Panc1 (cell line): Measurements from ENCODE around the gene DIS3L2. TPM values are rescaled to one million over a fixed set of nuclear protein-coding genes. Genes with fewer than 3 reads are reported as not detected.

Experiments
- ATAC-seq: fragments of 200-7000 bp; cut with Tn5 transposase; 2 replicates; pipeline ENCODE4 v1.9.1; 2020; ENCODE audit warnings: mild to moderate bottlenecking, moderate library complexity
- BruUV-seq: library from RNA; stranded (reverse); fragments of 400-500 nt; replicated peaks from 2 replicates; lab custom pipeline; 2021; lab: Mats Ljungman, UMichigan
- CTCF ChIA-PET: fragments of 300-600 bp; sonication (Branson Sonifier 250); formaldehyde crosslinking; loops from one replicate; lab custom pipeline; 2022; ENCODE audit warnings: antibody characterized with exemption; lab: Charles Lee
- POLR2A ChIA-PET: fragments of 300-600 bp; sonication (Branson Sonifier 250); formaldehyde crosslinking; loops from one replicate; lab custom pipeline; 2022; ENCODE audit warnings: antibody characterized with exemption; lab: Charles Lee
- DNase-seq: peaks from one replicate; pipeline ENCODE4 v3.0.0-alpha.2; 2010; ENCODE audit warnings: low read depth, low spot score
- H3K27ac ChIP-seq: 2 replicates; pipeline ENCODE4 v1.5.1; 2011; ENCODE audit warnings: mild to moderate bottlenecking, low read length, inconsistent platforms
- H3K27me3 ChIP-seq: fragments of 200-500 bp; sonication (Bioruptor generic); 2 replicates; pipeline ENCODE4 v1.6.0; 2014; ENCODE audit warnings: low read length, inconsistent platforms; ENCODE audit not compliant: control insufficient read depth, insufficient read depth
- H3K36me3 ChIP-seq: fragments of 200-500 bp; sonication (Bioruptor generic); 2 replicates; pipeline ENCODE4 v1.5.1; 2014; ENCODE audit warnings: inconsistent platforms, mild to moderate bottlenecking, low read length, moderate library complexity; ENCODE audit not compliant: control insufficient read depth, insufficient read depth
- H3K4me1 ChIP-seq: 2 replicates; pipeline ENCODE4 v1.5.1; 2011; ENCODE audit warnings: inconsistent platforms, mild to moderate bottlenecking, low read length, moderate library complexity; ENCODE audit not compliant: control insufficient read depth, insufficient read depth
- H3K4me3 ChIP-seq, 2 experiments: 2 replicates each; pipeline ENCODE4 v1.5.1; 2011 to 2012; ENCODE audit warnings: low read depth in 2 of 2, low read length in 2 of 2, mild to moderate bottlenecking in 2 of 2, inconsistent platforms in 1 of 2, moderate library complexity in 1 of 2
- H3K9me3 ChIP-seq: fragments of 200-500 bp; sonication (Bioruptor generic); 2 replicates; pipeline ENCODE4 v1.5.1; 2014; ENCODE audit warnings: low read depth, mild to moderate bottlenecking, inconsistent platforms, low read length, moderate library complexity; ENCODE audit not compliant: control insufficient read depth, insufficient read depth
- POLR2AphosphoS5 ChIP-seq: IDR thresholded peaks from 2 replicates; pipeline ENCODE4 v1.6.1; 2012; ENCODE audit warnings: mild to moderate bottlenecking, low read depth, low read length, moderate library complexity
- SIN3A ChIP-seq: IDR thresholded peaks from 2 replicates; pipeline ENCODE4 v1.6.1; 2012; ENCODE audit warnings: low read depth, mild to moderate bottlenecking, low read length, moderate library complexity, borderline replicate concordance; ENCODE audit not compliant: insufficient read depth
- TCF7L2 ChIP-seq: IDR thresholded peaks from 2 replicates; pipeline ENCODE4 v1.6.1; 2011; ENCODE audit warnings: mild to moderate bottlenecking, low read depth, low read length, inconsistent platforms
- in situ Hi-C: cut with HindIII; loops from 2 replicates; pipeline ENCODE4 v1.10.0; 2016; ENCODE audit warnings: low sequenced_read_pairs, low pct_unique_long_range_greater_than_20kb
- intact Hi-C: fragments of 100-400 bp; cut with micrococcal nuclease; formaldehyde crosslinking; loops from one replicate; pipeline ENCODE4 v1.10.0; 2022; ENCODE audit not compliant: unreplicated experiment
- total RNA-seq: library from RNA; stranded (reverse); gene quantifications from one replicate; pipeline ENCODE4 v1.2.1, GENCODE V29; 2021; ENCODE audit not compliant: unreplicated experiment
- TF ChIP-seq, protein P1 (sequence below): fragments of 450-650 bp; IDR thresholded peaks from 2 replicates; pipeline ENCODE4 v1.5.1; 2017; ENCODE audit warnings: mild to moderate bottlenecking
- TF ChIP-seq, protein P2 (sequence below), 2 experiments: IDR thresholded peaks; 2 replicates each; pipeline ENCODE4 v1.6.1; 2011 to 2012; ENCODE audit warnings: low read depth in 2 of 2, control low read depth in 1 of 2, low read length in 1 of 2, mild to moderate bottlenecking in 1 of 2, moderate library complexity in 1 of 2; ENCODE audit not compliant: insufficient read depth in 1 of 2

DIS3L2 gene
- total RNA-seq, 1 experiment from 2014 or later = 28.1 TPM

DNA sequence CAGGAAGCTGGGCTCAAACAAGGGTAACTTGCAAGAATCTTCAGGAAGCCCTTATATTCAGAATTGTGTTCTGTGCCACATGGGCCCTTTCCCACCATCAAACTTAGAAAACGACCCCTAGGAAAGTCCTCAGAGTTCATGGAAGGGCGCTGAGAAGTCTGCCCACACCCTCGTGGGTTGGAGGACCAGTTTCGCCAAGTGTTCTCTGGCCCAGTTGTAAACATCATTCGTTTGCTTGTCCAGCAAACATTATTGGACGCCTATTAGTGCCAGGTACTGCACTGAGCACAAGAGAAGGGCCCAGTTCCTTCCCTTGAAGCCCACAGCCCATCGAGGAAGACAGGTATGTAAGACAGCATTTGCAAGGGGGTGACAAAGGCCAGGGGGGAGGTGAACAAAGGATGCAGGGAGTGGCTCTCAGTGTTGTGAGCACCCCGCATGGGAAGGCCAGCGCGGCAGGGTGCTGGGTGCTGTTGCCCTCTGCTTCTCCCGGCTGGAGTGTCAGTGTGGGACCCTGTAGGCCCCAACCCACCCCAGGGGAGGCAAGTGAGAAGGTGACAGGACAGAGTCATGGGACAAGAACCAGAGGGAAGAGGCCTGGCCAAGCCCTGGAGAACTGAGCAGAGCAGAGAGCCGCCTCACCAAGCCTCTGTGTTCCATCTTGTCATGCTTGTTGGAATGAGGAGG lies 356.8 kb downstream of the DIS3L2 start:
- no peak overlapping the region for H3K27ac ChIP-seq
- no TSS peak for BruUV-seq
- no peaks in the 10 kb centered on the region for H3K27me3 ChIP-seq
- ATAC-seq (no peak), DNase-seq (no peak)
- POLR2A ChIA-PET = no interaction called here
- H3K4me1 ChIP-seq = no peaks in the 10 kb centered on the region
- CTCF ChIA-PET = no interaction called here
- TF ChIP-seq SIN3A = no peak
- intact Hi-C loops = no loop called here
- H3K4me3 ChIP-seq = no peak overlapping the region
- H3K36me3 ChIP-seq = no peaks in the 10 kb centered on the region
- in situ Hi-C loops = no loop called here
- H3K9me3 ChIP-seq = no peaks in the 10 kb centered on the region; the same call in 1 of the 2 replicates

DNA sequence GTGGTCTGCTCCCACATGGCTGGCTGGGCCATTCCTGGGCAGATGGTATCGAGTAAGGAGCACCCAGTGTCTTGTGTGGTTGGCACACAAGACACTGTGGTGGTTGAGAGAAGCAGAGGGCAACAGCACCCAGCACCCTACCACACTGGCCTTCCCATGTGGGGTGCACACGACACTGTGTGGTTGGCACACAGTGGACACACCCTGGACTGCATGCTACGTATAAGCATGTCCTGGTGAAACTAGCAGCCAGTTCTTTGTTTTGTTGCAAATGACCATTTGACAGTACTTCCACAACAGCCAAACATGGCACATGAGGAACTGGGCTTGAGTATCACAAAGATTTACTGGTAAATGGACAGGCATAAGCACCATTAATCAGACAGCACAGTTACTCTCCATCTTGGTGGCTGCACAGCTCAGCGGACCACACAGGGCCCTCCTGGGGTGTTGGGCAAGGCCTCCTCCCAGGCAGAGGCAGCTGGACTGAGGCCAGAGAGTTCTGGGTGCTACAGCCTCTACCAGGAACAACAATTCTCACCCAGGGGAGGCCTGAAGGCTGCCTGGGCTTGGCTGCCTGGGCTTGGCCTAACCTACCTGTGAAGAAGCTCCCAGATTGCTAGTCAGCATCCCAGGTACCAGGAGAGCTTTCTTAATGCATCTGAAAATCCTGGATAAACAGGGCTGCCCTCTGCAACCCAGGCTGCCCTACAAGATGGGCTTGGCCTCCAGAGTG lies 357.7 kb downstream of the DIS3L2 start:
- ATAC-seq = no peak
- BruUV-seq = no TSS peak

More for the DNA sequence above, 357.7 kb downstream of the DIS3L2 start:
- no peaks in the 10 kb centered on the region for H3K36me3 ChIP-seq
- H3K27ac ChIP-seq = no peak overlapping the region
- H3K27me3 ChIP-seq = no peaks in the 10 kb centered on the region
- intact Hi-C loops = no loop called here
- POLR2A ChIA-PET = no interaction called here
- TF ChIP-seq TCF7L2 (no peak), SIN3A (no peak), POLR2AphosphoS5 (no peak)
- TF ChIP-seq, protein P1, sequence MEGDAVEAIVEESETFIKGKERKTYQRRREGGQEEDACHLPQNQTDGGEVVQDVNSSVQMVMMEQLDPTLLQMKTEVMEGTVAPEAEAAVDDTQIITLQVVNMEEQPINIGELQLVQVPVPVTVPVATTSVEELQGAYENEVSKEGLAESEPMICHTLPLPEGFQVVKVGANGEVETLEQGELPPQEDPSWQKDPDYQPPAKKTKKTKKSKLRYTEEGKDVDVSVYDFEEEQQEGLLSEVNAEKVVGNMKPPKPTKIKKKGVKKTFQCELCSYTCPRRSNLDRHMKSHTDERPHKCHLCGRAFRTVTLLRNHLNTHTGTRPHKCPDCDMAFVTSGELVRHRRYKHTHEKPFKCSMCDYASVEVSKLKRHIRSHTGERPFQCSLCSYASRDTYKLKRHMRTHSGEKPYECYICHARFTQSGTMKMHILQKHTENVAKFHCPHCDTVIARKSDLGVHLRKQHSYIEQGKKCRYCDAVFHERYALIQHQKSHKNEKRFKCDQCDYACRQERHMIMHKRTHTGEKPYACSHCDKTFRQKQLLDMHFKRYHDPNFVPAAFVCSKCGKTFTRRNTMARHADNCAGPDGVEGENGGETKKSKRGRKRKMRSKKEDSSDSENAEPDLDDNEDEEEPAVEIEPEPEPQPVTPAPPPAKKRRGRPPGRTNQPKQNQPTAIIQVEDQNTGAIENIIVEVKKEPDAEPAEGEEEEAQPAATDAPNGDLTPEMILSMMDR = no peak
- TF ChIP-seq, protein P2, sequence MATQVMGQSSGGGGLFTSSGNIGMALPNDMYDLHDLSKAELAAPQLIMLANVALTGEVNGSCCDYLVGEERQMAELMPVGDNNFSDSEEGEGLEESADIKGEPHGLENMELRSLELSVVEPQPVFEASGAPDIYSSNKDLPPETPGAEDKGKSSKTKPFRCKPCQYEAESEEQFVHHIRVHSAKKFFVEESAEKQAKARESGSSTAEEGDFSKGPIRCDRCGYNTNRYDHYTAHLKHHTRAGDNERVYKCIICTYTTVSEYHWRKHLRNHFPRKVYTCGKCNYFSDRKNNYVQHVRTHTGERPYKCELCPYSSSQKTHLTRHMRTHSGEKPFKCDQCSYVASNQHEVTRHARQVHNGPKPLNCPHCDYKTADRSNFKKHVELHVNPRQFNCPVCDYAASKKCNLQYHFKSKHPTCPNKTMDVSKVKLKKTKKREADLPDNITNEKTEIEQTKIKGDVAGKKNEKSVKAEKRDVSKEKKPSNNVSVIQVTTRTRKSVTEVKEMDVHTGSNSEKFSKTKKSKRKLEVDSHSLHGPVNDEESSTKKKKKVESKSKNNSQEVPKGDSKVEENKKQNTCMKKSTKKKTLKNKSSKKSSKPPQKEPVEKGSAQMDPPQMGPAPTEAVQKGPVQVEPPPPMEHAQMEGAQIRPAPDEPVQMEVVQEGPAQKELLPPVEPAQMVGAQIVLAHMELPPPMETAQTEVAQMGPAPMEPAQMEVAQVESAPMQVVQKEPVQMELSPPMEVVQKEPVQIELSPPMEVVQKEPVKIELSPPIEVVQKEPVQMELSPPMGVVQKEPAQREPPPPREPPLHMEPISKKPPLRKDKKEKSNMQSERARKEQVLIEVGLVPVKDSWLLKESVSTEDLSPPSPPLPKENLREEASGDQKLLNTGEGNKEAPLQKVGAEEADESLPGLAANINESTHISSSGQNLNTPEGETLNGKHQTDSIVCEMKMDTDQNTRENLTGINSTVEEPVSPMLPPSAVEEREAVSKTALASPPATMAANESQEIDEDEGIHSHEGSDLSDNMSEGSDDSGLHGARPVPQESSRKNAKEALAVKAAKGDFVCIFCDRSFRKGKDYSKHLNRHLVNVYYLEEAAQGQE (IDR thresholded peaks at IDR 0.05; ENCODE audit: insufficient read depth in 1 of 2, low read depth in 2 of 2, low read length in 1 of 2) = no peak
- DNase-seq = no peak
- CTCF ChIA-PET = no interaction called here
- H3K4me3 ChIP-seq = no peak overlapping the region
- no peaks in the 10 kb centered on the region for H3K4me1 ChIP-seq
- no peaks in the 10 kb centered on the region for H3K9me3 ChIP-seq
- in situ Hi-C loops = no loop called here
